C4-2B (cell line): Measurements from ENCODE around the gene METTL4.

Source experiments
- CTCF ChIP-seq: fragments of 450-650 bp; conservative IDR thresholded peaks from 2 replicates; pipeline ENCODE4 v1.5.1; 2017; ENCODE audit warnings: mild to moderate bottlenecking
- ZFX ChIP-seq: fragments of 450-650 bp; IDR thresholded peaks from 2 replicates; pipeline ENCODE4 v1.6.1; 2017

- TF ChIP-seq CTCF (no peak), ZFX (no peak)
Measured at GRCh38 chr18:2534906-2535305, 36.4 kb downstream of the METTL4 start.
